ENCODE measurements around the gene TTC19. TPM values are rescaled to one million over a fixed set of nuclear protein-coding genes. Genes with fewer than 3 reads are reported as not detected.
A peak's percentile ranks its signal among the peaks of the same experiment; 100 is the strongest.

The TTC19 gene
- 54.7 and 69.2 TPM in 2 replicates for total RNA-seq
- 21.2 TPM for polyA plus RNA-seq (2012)

GRCh38 chr17:15999141-15999973 lies at the start of gene TTC19, which contains the start of gene ZSWIM7:
Gene TTC19 (plus strand): TSS chr17:15999824. CDS start chr17:15999849, 25 bp downstream.
Gene ZSWIM7 (minus strand): TSS chr17:15999704. CDS start chr17:15999594, 110 bp downstream.
- peak; percentile 94 for DNase-seq (ENCODE audit: low read depth)

DNA sequence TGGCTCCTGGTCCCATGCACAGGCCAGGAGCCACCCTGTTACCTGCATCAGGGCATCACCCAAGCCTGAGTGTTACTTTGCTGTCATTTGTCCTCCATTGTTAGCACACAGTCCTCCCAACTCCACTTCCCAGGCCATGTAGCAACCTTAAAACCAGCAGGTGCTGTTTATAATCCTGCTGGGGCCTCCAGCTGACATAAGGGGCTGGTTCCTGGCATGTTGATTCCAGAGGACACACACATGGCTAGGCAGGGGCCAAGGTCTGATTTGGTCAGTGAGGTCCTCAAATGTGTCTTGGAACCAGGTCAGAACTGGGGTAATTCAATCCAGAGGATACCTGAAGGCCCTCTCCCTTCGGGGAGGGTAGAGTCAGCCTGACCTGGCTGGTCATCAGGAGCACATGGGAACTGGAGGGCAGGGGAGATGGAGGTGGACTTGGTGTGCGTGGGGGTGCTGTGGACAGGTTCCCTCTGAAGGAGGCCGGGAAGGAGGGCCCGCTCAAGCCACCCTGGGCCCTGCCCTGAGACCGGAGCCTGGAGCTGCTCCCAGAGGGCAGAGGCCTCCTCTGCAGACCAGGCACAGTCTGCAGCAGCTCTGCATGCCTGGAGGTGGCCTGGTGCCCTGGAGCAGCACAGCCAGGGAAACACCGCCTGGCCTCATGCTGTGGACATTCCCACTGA lies 48.1 kb upstream of the TTC19 start:
- DNase-seq (ENCODE audit: low read depth) = no peak

DNA sequence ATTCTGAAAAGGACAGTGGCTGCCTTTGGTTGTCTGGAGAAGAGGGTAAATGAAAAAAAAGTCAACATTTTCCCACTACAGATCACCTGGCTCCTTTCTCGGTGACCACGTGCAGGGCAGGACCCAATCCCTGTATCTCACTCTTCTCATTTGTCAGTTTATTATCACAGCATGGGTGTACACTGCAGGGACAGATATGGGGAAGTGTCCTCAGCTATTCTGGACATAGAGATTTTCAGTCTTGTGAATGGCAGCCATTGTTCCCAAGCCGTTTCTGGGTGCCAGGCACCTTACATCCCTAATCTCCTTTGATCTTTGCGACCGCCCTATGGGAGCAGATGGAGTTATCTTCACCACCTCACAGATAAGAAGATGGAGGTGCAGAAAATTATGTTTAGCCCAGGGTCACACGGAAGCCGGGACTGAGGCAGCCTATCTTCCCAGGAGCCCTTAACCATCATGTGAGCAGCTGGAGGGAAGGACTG lies 47.5 kb upstream of the TTC19 start:
- DNase-seq (ENCODE audit: low read depth) = no peak

DNA sequence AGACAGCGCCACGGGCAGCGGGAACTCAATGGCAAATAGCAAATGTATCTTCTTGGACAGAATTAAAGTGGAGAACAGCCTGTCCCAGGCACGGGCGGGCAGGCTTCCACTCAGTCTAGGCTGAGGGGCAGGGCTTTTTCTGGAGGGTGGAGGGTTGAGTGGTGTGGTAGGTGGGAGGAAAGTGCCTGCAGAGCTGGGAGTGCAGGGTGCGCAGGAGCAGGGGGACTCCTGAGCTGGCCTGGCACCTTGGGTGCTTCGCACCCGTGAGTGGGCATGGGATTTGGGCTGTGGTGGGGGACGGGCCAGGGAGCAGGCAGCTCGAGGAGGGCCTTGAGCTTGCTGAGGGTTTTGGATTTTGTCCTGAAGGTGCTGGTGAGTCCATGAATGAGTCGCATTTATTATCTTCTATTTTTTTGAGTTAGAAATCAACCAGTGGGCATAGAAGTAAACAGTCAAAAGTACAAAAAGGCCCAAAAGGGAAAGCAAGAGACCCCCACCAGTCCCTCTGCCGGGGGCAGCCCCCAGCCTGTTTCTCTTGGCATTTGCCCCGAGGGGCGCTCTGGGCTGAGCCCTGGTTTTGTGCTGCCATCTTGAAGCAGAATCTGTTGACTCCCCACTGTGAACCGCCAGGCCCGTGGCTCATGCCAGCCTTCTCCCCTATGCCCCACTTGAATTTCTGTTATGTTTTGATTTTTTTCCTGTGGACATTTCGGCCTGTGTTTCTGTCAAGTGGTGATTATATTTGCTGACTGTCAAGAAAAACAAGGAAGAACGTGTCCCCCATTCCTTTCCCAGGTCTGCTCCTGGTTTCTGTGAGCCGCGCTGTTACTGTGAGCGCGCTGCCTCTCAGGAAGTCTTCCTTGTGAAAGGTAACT lies 46.5 kb upstream of the TTC19 start:
- no peak for DNase-seq (ENCODE audit: low read depth)

GRCh38 chr17:15954222-15954621 lies 45.4 kb upstream of the TTC19 start:
- peak; percentile 89 for DNase-seq (ENCODE audit: low read depth)

GRCh38 chr17:15955793-15956541 lies 43.7 kb upstream of the TTC19 start:
- peak; percentile 88 for DNase-seq (ENCODE audit: low read depth)

DNA sequence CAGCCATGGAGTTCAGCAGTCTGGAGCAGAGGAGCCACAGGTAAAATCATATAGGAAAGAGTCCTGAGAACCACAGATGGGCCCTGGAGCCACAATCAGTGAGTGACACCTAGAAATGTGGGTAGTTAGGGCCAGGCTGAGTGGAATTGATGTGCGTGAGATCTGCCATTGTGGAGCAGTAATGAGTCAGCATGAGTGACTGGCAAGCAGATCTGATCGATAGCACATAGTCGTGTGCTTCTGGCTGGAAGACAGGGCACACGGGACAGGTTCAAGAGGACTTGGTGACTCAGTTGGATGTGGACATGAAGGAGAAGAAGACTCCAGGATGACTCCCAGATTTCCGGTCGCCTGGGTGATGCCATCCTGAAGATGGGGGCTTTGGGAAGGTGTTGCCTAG lies 42.4 kb upstream of the TTC19 start:
- DNase-seq (ENCODE audit: low read depth) = no peak

DNA sequence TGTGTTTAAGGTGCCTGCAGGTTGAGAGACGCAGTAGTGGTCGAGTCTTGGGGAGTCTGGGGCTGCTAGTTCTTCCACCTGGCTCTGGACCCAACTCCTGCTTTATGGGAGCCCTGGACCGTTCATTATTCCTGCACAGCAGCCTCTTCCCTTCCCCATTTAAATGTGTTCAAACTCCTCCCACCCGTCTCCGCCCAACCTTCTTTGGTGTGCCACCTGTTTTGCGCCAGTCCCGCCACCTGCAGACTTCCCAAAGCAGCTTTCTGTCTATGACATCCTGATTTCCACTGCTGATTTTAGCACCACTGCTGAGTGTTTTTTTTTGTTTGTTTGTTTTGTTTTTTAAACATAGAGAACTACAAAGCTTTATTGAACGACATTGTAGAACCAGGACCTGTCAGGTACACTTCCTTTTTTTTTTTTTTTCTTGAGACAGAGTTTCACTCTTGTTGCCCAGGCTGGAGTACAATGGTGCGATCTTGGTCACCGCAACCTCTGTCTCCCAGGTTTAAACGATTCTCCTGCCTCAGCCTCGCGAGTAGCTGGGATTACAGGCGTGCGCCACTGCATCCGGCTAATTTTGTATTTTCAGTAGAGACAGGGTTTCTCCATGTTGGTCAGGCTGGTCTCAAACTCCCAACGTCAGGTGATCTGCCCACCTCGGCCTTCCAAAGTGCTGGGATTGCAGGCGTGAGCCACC lies 41.9 kb upstream of the TTC19 start:
- DNase-seq (ENCODE audit: low read depth) = no peak

DNA sequence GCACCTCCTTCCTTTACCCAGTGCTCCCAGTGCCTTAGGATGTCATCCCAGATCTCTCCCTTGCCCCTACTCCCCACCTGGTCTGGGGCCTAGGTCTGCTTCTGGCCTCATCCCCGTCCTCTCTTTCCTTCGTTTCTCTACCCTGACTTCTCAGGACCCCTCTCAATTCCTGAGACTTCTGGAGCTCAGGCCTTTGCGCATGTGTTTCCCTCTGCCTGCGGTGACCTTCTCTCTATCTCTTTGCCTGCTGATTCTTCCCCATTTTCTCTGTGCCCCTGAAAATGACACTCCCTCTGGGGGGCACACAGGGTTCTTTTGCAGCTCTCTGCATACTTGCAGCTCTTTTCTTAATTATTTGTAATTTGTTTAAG lies 41.2 kb upstream of the TTC19 start:
- DNase-seq (ENCODE audit: low read depth) = no peak

DNA sequence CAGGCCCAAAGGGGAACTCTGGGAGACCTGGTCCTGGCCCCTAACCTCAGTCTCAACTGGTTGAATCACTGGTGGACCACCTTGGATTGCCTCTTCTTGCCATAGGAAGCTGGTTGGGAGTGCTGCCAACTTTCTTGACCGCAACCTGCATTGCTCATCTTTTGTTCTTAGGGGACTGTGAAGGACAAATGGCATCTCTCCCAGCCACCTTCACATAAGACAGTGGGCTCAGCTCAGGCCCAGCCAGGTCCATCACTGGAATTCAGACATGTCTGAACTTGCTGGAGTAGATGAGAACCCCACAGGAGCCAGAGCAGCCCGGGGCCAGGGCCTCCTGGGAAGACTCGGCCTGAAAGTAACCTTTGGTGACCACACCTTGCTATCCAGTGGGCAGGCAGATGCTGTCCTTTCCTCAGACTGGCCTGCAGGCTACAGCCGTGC lies 35.9 kb upstream of the TTC19 start:
- DNase-seq (ENCODE audit: low read depth) = peak; percentile 24

DNA sequence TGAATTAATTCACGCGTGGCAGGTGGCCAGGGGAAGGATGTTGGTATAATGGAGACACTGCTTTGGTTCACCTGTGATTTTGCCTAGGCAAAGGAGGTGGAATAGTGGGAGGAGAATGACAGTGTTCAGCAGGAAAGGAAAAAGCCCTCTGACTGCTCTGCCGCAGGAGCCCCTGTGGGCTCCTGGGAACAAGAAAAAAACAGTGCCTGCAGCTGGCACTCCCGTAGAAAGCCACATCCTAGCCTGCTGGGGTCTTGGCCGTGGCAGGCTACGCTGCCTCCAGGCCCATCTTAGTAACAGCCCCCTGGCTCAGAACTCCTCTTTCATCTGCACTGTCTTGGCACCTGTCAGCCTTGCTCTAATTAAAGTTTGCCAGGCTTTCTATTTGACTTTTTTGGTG lies 34.1 kb upstream of the TTC19 start:
- peak; percentile 24 for DNase-seq (ENCODE audit: low read depth)

GRCh38 chr17:15966183-15966878 lies 33.3 kb upstream of the TTC19 start:
- no peak for DNase-seq (ENCODE audit: low read depth)

DNA sequence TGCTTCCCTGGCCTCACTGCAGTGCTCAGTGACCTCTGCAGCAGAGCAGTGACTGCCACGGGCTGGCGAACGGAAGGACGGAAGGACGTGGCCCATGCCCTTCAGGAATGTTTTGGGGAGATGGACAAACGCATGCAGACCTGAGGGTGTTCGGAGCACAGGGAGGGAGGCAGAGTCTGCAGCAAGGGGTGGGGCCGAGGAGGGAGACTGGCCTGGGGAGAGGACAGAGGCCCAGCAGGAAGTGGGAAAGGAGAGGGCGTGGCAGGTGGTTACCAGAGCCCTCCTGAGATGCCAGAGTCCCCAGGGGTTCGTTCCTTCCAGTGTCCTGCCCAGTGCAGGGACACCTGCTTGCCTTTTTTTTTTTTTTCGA lies 32.8 kb upstream of the TTC19 start:
- no peak for DNase-seq (ENCODE audit: low read depth)

DNA sequence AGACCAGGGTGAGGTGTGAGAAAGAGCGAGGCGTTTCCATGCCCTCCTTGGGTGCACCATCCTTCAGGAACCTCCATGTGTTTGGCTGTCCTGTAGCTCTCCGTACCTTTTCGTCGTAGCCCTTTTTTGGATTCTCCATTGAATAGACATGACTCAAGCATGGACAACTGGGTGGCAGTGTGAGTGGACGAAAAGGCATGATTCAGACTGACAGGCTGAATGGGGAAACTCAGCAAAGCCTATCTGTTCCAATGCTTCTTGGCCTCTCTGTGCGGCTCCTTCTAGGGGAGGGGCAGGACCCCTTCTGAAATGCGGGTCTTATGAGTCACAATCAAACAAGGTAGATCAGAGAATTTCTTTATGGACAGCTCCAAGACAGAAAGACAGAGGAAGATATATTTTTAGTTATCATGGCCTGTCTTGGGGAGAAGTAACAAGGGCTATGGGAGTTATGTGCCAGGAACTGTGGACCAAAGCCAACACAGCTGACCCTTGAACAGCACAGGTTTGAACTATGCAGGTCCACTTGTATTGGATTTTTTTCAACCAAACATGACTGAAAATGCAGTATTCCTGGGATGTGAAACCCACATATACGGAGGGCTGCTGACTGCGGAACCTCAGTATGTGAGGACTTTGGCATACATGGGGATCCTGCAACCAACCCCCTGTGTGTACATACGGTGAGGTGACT lies 31.8 kb upstream of the TTC19 start:
- DNase-seq (ENCODE audit: low read depth) = no peak

DNA sequence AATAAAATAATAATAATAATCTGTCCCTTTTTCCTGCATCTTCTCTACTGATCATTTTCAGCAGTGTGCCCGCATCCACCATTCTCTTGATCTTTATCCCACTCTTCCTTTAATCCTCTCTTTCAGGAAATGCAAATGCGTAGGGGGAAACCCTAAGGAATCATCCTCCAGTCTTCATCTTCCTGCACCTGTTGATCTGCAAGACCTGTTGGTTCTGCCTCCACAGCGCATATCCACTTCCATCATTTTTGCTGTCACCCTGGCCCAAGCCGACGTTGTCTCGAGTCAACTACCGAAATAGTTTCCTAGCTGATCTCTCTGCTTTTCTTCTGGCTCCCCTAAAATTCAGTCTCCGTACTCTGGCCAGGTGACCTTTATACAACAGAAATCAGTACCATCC lies 30.2 kb upstream of the TTC19 start:
- no peak for DNase-seq (ENCODE audit: low read depth)

- no peak for DNase-seq (ENCODE audit: low read depth)
Measured at GRCh38 chr17:15970500-15970899, 29.1 kb upstream of the TTC19 start.

GRCh38 chr17:15971098-15971678 lies 28.4 kb upstream of the TTC19 start:
- DNase-seq (ENCODE audit: low read depth) = no peak

- no peak for DNase-seq (ENCODE audit: low read depth)
Measured at GRCh38 chr17:15971882-15972281, 27.7 kb upstream of the TTC19 start.
